NCI-H1417 (cell line): ENCODE measurements around the gene GPATCH4.
"Not testable (repeated sequence)": the region's sequence is repeated elsewhere in the genome, so short reads cannot be mapped to it uniquely, and the experiment has no call there.

Source experiments
- DNase-seq, 3 experiments: peaks; one replicate each; lab custom pipeline; 2025; lab: John Stamatoyannopoulos, UW

The GPATCH4 gene

DNA sequence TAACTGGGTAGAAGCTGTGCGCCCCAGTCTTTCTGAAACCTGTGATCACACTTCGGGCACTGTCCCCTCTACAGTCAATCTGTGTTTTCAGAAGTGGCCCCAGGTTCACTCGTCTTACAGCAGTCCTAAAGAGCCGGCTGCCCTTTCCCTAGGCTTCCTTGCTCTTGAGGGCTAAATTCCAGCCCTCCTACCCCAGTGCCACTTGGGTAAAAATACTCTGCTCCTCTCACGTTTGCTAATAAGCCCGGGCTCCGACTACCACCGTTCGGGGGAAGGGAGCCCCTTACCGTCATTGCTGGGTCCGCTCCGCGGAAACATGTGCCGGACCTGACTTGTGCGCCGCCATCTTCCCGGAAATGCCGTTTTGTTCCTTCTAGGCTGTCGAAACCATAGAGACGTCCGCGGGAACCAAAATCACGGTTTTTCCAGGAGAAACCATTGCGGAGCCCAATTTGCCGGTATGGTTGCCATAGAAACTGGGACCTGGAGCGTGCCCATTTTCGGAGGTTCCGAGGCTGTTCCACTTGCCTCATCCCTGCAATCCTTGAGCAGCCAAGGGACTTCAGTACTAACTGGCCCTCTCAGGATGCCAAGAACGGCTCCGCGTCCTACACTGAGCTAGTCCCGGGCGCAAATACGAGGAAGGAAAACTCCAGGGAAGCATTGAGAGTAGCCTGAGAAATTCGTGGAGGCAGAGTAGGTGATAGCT lies at the start of gene GPATCH4:
TSS of gene GPATCH4 (minus strand) at position 358 of the 709 bp plus-strand sequence.
- peak; percentile 89 to 92 (median 91) for DNase-seq

DNA sequence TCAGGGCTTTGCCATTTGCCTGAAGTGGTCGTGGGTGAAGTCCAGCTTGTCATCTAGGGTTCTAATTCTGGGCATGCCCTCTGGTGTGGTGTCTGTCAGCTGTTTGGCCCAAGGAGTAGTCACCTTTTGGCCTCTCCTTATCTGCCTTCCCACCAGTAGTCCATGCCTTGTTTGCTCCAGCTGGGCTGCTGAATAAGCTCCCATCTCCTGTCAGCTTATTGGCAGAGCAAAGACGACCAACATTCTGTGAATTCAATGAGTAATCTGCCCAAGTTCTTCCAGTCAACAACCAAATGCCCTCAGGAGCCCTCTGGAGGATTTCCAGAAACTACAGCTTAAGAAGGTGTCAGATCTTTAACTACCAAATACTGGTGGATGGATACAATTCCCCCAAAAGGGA lies 47.7 kb upstream of the GPATCH4 start:
- DNase-seq, result no peak

DNA sequence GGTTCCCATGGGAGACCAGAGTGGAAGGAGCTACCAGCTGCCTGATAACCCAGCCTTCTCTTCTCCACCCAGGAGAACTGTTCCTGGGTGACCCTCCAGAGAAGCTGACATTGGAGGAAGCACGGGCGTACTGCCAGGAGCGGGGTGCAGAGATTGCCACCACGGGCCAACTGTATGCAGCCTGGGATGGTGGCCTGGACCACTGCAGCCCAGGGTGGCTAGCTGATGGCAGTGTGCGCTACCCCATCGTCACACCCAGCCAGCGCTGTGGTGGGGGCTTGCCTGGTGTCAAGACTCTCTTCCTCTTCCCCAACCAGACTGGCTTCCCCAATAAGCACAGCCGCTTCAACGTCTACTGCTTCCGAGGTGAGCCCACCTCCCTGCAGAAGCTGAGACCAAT lies 47.2 kb upstream of the GPATCH4 start:
- no peak for DNase-seq

DNA sequence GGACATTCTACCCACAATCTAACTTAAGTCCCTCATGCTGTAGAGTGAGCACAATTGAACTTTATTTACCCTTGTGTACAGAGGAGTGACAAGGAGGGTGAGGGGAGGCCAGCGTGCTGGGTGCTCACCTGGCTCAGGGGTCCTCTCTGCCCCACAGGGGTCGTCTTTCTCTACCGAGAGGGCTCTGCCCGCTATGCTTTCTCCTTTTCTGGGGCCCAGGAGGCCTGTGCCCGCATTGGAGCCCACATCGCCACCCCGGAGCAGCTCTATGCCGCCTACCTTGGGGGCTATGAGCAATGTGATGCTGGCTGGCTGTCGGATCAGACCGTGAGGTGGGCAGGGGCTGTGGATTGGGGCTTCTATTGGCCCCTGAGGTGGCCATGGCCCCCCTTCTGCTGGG lies 46.1 kb upstream of the GPATCH4 start:
- DNase-seq, result no peak

DNA sequence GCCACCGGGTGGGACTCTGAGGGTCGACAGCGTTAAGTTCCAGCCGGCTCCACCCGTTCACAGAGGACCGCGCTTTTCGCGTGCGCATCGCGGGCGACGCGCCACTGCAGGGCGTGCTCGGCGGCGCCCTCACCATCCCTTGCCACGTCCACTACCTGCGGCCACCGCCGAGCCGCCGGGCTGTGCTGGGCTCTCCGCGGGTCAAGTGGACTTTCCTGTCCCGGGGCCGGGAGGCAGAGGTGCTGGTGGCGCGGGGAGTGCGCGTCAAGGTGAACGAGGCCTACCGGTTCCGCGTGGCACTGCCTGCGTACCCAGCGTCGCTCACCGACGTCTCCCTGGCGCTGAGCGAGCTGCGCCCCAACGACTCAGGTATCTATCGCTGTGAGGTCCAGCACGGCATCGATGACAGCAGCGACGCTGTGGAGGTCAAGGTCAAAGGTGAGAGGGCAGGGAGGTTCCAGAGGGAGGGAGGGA lies 45.5 kb upstream of the GPATCH4 start:
- no peak for DNase-seq

DNA sequence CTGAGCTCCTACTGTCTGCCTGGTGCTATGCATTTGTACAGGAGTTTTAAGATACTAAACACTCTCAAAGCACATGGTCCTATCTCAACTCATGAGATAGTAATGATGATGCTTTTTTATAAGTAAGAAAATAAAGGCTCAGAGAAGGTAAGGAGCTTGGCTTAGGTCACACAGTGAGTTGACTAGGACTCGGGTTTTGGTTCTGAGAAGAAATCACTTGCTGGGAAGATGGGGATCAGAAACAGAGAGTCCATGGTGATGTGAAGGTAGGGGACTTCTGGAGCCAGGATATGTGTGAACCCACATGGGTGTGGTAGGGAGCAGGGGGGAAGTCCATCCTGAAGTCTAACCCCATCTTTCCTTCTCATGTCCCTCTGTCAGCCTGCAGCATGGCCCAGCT lies 44.4 kb upstream of the GPATCH4 start:
- no peak for DNase-seq

DNA sequence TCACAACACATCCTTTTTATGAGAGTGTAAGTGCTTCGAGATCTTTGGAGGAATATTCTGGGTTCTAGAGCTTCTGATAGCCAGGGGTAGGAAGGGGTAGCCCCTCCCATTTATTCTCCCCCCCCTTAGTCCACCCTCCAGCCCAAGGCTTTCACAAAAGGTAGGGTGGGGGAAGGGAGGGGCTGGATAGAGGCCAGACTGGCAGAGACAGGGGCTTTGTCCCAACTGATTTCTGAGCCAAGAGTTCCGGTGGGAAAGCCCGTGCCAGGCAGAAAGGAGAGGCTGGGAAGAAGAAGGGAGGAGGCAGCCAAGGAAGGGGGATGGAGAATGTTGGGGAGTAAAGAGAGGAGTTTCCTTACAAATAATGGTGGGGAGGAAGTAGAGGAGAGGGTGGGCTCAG lies 43.8 kb upstream of the GPATCH4 start:
- no peak for DNase-seq

DNA sequence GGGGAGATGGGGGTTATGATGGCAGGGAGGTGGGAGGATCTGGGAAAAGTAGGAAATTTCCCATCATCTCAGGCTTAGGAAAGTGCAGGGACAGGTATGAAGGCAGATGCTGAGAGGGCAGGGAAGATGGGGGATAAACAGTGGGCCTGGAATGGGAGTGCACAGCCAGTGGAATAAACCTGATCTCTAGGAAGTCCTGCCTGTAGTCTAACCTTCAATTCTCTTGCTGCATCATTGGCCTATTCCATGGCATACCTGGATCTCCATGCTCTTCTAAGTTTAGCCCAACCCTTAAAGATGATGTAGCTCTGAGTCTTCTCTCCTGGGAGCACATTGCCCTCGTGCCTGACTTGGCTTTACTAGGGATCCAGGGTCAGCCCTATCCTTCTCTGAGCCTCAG lies 43.4 kb upstream of the GPATCH4 start:
- DNase-seq, result no peak

DNA sequence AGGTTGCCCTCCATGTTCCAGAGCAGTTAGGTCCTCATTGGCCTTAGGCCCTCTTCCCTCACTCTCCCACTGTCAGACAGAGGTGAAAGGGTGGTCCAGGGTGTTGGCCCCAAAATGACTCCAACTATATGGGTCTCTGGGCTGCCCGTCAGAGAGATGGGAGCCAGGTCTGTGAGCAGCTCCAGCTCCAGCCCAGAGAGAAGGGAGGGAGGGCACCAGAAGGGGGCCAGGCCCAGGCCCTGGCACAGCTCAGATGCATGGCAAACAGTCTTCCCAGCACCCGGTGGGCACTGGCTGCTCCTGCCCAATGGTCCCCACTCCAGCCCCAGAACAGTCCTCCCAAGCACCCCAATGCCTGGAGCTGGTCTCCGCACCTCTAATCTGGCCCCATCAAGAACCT lies 42.9 kb upstream of the GPATCH4 start:
- no peak for DNase-seq

DNA sequence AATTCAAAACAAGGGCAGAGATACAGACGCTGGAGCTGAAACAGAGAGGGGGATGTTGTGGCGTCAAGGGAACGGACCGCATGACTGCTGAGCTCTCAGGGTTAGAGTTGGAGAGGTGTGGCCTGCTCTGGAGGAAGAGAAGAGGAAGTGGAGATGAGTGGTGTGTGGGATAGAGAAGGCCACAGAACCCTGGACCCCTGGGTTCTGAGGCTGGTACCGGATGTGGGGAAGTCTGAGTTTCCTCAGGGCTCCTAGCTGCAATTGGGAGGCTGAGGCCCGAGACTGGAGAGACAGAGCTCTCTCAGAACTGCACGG lies 42.5 kb upstream of the GPATCH4 start:
- DNase-seq, result no peak

DNA sequence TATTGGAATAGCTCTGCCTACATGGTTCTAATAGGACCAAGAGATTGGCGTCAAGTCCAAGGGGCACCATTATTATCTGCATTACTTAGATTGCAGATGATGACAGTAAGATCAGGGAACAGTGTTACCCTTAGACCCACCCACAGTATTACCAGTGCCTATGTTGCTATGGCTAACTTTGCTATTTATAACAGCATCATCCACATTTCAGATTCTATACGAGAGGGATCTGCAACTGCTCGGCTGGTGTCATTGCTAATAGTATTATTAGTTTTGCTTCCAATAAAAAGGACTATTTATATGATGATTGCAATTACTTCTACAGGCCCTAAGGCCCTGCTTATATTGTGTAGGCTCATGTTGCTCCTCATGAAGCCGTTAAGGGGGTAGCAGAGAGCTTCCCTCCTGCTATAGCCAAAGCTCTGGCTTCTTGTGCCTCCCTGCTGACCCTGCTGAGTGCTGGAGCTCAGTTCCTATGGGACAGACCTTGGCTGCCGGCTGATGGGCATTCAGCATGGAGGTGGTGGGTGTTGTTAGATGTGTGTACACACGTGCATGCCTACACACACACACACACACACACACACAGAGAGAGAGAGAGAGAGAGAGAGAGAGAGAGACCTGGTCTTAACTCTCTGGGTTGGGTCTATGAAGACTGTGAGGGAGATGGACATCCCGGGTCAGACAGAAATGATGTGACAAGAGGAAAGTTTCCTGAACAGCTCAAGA lies 41.9 kb upstream of the GPATCH4 start:
- DNase-seq, result no peak

DNA sequence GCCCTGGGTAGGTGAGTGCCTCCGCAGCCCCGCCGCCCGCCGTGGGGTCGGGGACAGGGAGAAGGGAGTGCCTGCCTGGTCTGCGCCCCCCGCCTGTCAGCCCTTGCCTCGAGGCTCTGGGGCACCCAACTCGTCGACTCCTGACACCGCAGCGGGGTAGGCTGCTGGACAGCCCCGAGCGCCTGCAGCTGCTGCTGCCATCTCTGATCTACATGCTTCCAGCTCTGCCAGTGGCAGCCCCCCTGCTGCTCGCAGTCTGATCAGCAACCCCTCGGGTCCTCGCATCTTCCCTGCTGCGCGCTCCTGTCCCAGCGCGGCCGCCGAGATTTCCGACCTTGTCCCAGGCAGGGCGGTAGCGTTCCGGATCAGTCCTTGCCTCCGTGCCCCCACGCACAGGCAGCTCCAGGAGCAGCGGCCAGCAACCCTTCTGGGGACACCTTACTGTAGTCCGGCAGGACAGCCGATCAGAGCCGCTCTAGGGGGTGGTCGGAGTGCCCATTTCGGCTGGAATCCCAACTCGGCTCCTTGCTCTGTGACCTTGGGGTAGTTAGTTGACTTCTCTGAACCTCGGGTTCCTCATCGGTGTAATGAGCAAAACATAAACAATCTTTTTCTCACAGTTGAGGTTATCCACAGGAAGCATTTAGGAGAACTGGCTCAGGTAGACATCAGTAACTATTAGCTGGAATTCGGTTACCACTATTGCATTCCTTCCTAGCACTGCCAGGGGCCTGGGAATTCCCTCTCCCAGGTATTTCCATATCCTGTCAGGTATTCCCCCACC lies 41.2 kb upstream of the GPATCH4 start:
- DNase-seq, result no peak

DNA sequence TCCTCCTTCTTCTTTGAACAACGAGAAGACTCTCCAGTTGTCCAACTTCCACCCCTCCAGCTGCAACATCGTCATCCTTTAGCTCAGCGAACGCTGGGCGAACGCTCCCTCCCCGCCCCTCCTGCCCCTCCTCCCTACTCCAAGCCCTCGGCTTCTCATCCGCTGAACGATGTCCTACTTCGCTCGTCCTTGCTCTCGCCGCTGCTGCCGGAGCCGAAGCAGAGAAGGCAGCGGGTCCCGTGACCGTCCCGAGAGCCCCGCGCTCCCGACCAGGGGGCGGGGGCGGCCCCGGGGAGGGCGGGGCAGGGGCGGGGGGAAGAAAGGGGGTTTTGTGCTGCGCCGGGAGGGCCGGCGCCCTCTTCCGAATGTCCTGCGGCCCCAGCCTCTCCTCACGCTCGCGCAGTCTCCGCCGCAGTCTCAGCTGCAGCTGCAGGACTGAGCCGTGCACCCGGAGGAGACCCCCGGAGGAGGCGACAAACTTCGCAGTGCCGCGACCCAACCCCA lies 40.5 kb upstream of the GPATCH4 start, which contains the start of gene BCAN:
TSS of gene BCAN (plus strand) at position 357 of the 504 bp plus-strand sequence. CDS start 3,938 bp downstream, outside the sequence.
- DNase-seq, result peak in 2 of 3 experiments; percentile 18 to 67

DNA sequence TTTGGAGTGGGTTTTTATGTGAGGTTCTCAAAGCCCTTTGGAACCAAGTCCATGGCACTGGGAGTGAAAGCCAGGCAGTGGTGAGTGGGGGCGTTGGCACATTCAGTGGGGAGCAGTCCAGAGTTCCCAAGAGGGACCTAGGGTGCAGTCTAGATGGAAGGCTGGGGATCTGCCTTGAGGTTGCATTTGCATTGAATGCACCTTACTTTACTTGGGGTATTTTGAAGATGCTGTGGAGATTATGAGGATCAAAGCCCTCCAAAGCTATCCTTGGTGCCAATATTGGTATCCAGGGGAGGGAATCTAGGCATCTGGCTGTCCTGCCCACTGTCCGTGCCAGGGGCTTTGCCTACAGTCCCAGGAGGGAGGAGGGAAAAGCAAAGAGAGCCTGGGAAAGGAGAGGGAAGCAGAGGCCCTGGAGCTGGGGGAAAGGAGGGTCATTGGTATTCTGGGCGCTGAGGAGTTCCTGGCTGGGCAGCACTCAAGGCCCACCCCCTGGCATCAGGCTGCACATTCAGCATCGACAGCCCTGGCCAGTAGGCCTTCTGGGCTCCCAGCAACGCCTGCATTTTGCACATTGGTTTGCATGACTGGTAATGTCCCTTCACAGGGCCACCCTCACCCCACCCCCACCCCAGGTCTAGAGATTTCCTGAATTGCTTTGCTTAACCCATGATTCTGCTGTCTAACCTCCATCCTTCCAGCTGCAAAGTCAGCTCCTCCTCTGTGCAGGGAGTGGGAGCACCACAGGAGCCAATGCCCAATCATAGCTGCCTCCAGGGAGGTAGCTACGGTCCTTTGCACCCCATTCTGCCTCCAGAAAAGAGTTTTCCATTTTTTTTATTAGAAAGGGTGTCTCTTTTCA lies 39.8 kb upstream of the GPATCH4 start:
- no peak for DNase-seq

DNA sequence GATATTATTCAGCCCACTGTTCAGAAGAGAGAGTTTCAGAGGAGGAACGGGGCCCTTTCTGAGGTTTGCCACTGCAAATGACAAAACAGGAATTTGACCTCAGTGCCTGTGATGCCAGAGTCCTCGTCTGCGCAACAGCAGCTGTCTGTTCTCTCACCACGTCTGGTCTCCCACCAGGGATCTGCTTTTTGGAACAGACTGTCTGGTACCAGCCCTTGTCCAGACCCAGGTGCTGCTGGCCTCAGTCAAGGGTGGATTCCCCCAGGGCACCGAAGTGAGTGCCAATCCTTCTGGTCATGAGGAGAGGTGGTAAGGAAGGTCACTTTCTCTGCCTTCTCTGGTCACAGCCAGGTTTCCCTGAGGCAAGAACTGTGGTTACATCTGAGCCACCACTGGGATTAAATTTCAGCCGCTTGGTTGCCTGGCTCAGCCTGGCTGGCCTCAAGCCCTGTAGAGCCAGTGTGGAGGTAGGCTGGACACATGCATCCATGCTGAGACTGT lies 38.4 kb upstream of the GPATCH4 start:
- DNase-seq, result no peak

DNA sequence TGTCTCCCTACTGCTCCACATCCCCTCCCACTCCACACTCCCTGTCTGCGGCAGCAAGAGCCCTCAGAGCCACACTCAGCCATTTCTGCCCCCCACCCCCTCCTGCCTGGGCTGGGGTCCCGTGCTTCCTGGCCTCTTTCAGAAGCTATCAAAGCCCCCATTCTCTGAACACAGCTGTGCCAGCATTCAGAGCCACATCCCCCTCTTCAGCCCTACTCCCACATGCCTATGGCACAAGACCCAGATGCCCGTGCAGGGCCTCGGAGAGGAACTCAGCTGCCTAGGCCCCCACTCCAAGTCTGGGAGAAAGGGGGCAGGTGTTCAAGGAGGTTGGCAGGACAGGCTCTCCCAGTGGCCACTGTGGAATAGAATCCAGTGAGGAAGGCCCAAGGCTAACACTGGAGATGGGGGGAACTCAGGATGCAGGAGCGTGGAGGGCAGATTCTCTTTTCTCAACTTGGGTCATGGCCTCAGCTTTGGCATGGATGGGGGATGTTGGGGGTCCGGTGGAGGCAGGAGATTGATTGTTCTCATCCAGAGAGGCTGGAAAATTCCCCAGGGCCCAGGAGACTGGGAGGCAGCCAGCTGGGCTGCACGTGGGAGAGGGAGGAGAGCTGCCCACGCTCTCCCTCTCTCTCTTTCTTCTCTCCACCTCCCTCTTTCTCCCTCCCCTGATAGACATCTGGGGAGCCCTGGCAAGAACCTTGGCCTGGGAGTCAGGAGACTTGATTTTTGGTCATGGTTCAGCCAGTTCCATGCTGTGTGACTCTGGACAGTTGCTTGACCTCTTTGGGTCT lies 37.1 kb upstream of the GPATCH4 start:
- DNase-seq, result no peak

DNA sequence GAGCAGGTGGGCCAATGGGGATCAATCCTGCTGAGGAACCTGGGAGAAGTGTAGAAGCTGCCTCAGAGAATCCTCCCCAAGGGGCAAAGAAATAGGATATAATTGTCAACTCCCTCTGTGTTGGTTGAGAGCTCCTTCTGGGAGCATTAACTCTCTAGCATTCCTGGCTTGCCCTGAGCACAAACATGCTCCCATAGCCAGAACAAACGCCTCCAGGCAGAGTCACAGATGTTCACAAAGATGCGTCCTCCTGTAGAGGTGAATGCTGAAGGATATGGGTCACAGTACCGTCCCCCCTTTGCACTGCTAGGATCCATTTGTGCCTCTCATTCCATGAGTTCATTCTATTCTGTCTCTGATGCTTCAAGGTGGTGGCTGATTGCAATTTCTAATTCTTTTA lies 31.1 kb upstream of the GPATCH4 start:
- no peak for DNase-seq

DNA sequence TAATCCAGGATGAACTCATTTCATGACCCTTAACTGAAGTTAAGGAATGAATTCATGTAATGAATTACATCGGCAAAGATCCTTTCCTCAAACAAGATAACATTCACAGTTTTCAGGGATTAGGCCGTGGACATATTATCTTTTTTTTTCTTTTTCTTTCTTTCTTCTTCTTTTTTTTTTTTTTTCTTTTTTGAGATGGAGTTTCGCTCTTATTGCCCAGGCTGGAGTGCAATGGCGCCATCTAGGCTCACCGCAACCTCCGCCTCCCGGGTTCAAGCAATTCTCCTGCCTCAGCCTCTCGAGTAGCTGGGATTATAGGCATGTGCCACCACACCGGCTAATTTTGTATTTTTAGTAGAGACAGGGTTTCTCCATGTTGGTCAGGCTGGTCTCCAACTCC lies 29.9 kb upstream of the GPATCH4 start:
- DNase-seq, result not testable (repeated sequence)

DNA sequence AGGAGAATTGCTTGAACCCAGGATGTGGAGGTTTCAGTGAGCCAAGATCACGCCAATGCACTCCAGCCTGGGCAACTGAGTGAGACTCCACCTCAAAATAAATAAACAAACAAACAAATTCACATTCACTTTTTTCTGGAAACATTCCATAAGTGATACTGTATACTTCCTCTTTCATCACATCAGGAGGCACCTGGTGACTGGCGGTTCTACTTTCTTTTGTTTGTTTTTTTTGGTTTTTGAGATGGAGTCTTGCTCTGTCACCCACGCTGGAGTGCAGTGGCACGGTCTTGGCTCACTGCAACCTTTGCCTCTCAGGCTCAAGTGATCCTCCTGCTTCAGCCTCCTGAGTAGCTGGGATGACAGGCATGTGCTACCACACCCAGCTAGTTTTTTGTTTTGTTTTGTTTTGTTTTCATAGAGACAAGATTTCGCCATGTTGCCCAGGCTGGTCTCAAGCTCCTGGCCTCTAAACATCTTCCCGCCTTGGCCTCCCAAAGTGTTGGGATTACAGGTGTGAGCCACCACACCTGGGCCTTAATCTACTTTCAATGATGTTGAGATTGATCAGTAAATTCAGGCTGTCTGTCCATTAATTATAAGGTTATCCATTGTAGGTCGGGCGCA lies 28.7 kb upstream of the GPATCH4 start:
- DNase-seq, result no peak

DNA sequence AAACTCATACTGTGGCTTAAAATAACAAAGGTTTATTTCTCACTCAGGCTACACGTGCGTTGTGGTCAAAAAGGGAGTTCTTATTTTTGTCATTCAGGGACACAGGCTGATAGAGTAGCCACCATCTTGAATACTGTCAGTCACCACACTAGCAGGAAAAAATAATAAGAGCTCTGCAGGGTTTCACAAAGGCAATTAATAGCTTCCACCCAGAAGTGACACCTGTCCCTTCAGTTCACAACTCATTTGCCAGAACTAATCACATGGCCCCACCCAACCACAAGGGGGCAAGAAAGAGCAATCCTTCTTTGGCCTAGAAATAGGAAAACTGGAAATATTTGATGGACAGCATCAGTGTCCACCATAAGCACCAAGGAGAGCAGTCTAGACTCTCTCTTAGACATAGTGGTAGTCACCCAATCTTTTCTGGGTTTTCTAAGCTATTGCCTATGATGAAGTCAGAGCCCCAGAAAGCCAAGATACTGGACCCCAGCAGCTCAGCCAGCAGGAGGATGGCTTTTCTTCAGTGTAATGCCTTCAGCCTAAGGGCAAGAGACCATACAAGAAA lies 26.1 kb upstream of the GPATCH4 start:
- DNase-seq, result peak; percentile 51 to 82 (median 75)
